CD14-positive monocyte (primary cell): ENCODE measurements around the gene PHLDA1. TPM values are rescaled to one million over a fixed set of nuclear protein-coding genes. Genes with fewer than 3 reads are reported as not detected.
A peak's percentile ranks its signal among the peaks of the same experiment; 100 is the strongest.

Experiments used
- DNase-seq, 3 donors: peaks; one replicate each; pipeline ENCODE4 v3.0.0-alpha.2; 2011 to 2022
- H2AFZ ChIP-seq: 2 replicates; pipeline ENCODE4 v1.6.0; 2012; ENCODE audit warnings: mild to moderate bottlenecking, low read depth, low read length, inconsistent platforms; ENCODE audit not compliant: insufficient read depth, poor library complexity, severe bottlenecking
- H3K27ac ChIP-seq, 2 donors: 1 replicate in 1 of 2; 2 replicates in 1 of 2; pipeline ENCODE4 v1.5.1; 2012 to 2013; ENCODE audit warnings: low read length in 2 of 2, control low read depth in 1 of 2, inconsistent platforms in 1 of 2, low read depth in 1 of 2, mild to moderate bottlenecking in 1 of 2
- H3K27me3 ChIP-seq, 2 donors: one replicate each; pipeline versions ENCODE4 v1.6.0 to v1.6.1; 2011 to 2013; ENCODE audit warnings: low read length in 2 of 2; ENCODE audit not compliant: control insufficient read depth in 2 of 2, insufficient read depth in 2 of 2
- H3K36me3 ChIP-seq, 2 donors: replicated peaks in 1 of 2; 1 replicate in 1 of 2; 2 replicates in 1 of 2; pipeline versions ENCODE4 v1.5.1 to v1.6.1; 2012 to 2013; ENCODE audit warnings: low read length in 2 of 2, control low read depth in 1 of 2, inconsistent platforms in 1 of 2, mild to moderate bottlenecking in 1 of 2; ENCODE audit not compliant: insufficient read depth in 2 of 2, control insufficient read depth in 1 of 2
- H3K4me1 ChIP-seq, 2 donors: 1 replicate in 1 of 2; 2 replicates in 1 of 2; pipeline versions ENCODE4 v1.5.1 to v1.6.1; 2012 to 2013; ENCODE audit warnings: low read length in 2 of 2, control low read depth in 1 of 2, inconsistent platforms in 1 of 2, mild to moderate bottlenecking in 1 of 2, moderate library complexity in 1 of 2; ENCODE audit not compliant: insufficient read depth in 2 of 2, control insufficient read depth in 1 of 2
- H3K4me2 ChIP-seq: replicated peaks from 2 replicates; pipeline ENCODE3; 2012; ENCODE audit warnings: low read length, moderate library complexity, mild to moderate bottlenecking; ENCODE audit not compliant: poor library complexity, severe bottlenecking; ENCODE audit errors: extremely low read depth
- H3K4me3 ChIP-seq, 3 experiments: fragments of 200-600 bp in 1 of 3; sonication (generic) in 1 of 3; replicated peaks in 1 of 3; 1 replicate in 2 of 3; 2 replicates in 1 of 3; pipeline ENCODE4 v1.5.1; 2011 to 2013; ENCODE audit warnings: low read length in 3 of 3, mild to moderate bottlenecking in 3 of 3, control low read depth in 2 of 3, low read depth in 2 of 3, inconsistent platforms in 1 of 3, moderate library complexity in 1 of 3
- H3K79me2 ChIP-seq: 2 replicates; pipeline ENCODE4 v1.6.0; 2012; ENCODE audit warnings: mild to moderate bottlenecking, control low read depth, inconsistent platforms, low read length, moderate library complexity; ENCODE audit not compliant: insufficient read depth
- H3K9ac ChIP-seq: 2 replicates; pipeline ENCODE4 v1.6.0; 2017; ENCODE audit warnings: low read length, mild to moderate bottlenecking; ENCODE audit not compliant: insufficient read depth, poor library complexity, severe bottlenecking
- H3K9me3 ChIP-seq, 2 donors: replicated peaks in 1 of 2; 1 replicate in 1 of 2; 2 replicates in 1 of 2; pipeline versions ENCODE4 v1.5.1 to v1.6.1; 2012 to 2013; ENCODE audit warnings: low read length in 2 of 2, control low read depth in 1 of 2; ENCODE audit not compliant: control insufficient read depth in 1 of 2, insufficient read depth in 1 of 2
- H4K20me1 ChIP-seq: 2 replicates; pipeline ENCODE4 v1.6.0; 2012; ENCODE audit warnings: mild to moderate bottlenecking, low read length, control low read depth, moderate library complexity; ENCODE audit not compliant: insufficient read depth
- H3K27ac Mint-ChIP-seq, 7 donors: one replicate each; pipeline ENCODE4 v1.8.0; 2020; ENCODE audit warnings: mild to moderate bottlenecking in 7 of 7, mixed read lengths in 7 of 7, moderate library complexity in 6 of 7, inconsistent platforms in 2 of 7
- H3K27me3 Mint-ChIP-seq, 3 donors: one replicate each; pipeline ENCODE4 v1.8.0; 2021 to 2022; ENCODE audit warnings: low read depth in 3 of 3, mild to moderate bottlenecking in 3 of 3, mixed read lengths in 3 of 3, moderate library complexity in 3 of 3, inconsistent platforms in 1 of 3
- H3K36me3 Mint-ChIP-seq, 2 donors: one replicate each; pipeline ENCODE4 v1.8.0; 2020; ENCODE audit warnings: mixed read lengths in 2 of 2, inconsistent platforms in 1 of 2, mild to moderate bottlenecking in 1 of 2
- H3K4me1 Mint-ChIP-seq: one replicate; pipeline ENCODE4 v1.8.0; 2020; ENCODE audit warnings: mild to moderate bottlenecking, mixed read lengths
- H3K4me3 Mint-ChIP-seq, 2 donors: one replicate each; pipeline ENCODE4 v1.8.0; 2020; ENCODE audit warnings: mild to moderate bottlenecking in 2 of 2, mixed read lengths in 2 of 2, moderate library complexity in 1 of 2
- H3K9me3 Mint-ChIP-seq, 7 donors: one replicate each; pipeline ENCODE4 v1.8.0; 2020 to 2022; ENCODE audit warnings: mixed read lengths in 7 of 7, mild to moderate bottlenecking in 6 of 7, moderate library complexity in 6 of 7, inconsistent platforms in 2 of 7
- WGBS: methylation state at CpG from one replicate; pipeline ENCODE4 v1.1.5; 2013; ENCODE audit warnings: missing lambda C conversion rate; ENCODE audit not compliant: insufficient coverage; 5-methylcytosine and 5-hydroxymethylcytosine counted together
- intact Hi-C, 2 donors: fragments of 100-400 bp; cut with micrococcal nuclease; formaldehyde crosslinking; loops; one replicate each; pipeline versions ENCODE4 v1.15.0 to v1.15.1; 2023
- polyA plus RNA-seq, 3 donors: library from polyadenylated mRNA; depleted of rRNA in 1 of 3; unstranded in 2 of 3; stranded (reverse) in 1 of 3; fragments of 300-500 nt in 2 of 3; fragments of >200 nt in 1 of 3; fragmentation: Illumina TruSeq in 2 of 3; gene quantifications; 1 replicate in 2 of 3; 2 replicates in 1 of 3; pipeline ENCODE4 v1.2.3, GENCODE V29; 2012 to 2021
- TF ChIP-seq, protein P1 (sequence below): fragments of 200-600 bp; IDR thresholded peaks from one replicate; pipeline ENCODE4 v1.8.0; 2022; ENCODE audit warnings: antibody characterized with exemption, mild to moderate bottlenecking

Gene PHLDA1
- polyA plus RNA-seq, 3 donors, result 1.1 to 5.8 (median 1.6) TPM

DNA sequence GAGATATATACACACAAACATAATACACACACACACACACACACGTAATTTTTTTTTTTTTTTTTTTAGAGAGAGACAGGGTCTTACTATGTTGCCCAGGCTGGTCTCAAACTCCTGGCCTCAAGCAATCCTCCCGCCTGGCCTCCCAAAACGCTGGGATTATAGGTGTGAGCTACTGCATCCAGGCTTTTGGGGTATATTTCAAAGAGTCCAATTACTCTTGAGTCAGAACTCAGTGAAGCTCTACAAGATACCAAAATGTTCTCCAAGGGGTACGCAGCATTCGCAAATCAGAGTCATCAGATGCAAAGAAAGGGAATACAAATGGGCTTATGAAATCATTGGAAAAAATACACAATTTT, 54.0 kb downstream of the PHLDA1 start:
- no peaks in the 10 kb centered on the region for H4K20me1 ChIP-seq
- no peaks in the 10 kb centered on the region for H3K36me3 ChIP-seq
- 0% methylated on average over 1 of the region's 5 CpGs for WGBS
- no peak overlapping the region for H3K4me3 ChIP-seq
- peak overlapping the region; percentile 98 to 100 (median 99) for H3K27ac Mint-ChIP-seq
- intact Hi-C loops, result loop anchor here (5.0 to 10.0 kb wide), 3 partner anchors 35 to 47 kb away; no protein-coding TSS in a partner anchor
- TF ChIP-seq, protein P1, sequence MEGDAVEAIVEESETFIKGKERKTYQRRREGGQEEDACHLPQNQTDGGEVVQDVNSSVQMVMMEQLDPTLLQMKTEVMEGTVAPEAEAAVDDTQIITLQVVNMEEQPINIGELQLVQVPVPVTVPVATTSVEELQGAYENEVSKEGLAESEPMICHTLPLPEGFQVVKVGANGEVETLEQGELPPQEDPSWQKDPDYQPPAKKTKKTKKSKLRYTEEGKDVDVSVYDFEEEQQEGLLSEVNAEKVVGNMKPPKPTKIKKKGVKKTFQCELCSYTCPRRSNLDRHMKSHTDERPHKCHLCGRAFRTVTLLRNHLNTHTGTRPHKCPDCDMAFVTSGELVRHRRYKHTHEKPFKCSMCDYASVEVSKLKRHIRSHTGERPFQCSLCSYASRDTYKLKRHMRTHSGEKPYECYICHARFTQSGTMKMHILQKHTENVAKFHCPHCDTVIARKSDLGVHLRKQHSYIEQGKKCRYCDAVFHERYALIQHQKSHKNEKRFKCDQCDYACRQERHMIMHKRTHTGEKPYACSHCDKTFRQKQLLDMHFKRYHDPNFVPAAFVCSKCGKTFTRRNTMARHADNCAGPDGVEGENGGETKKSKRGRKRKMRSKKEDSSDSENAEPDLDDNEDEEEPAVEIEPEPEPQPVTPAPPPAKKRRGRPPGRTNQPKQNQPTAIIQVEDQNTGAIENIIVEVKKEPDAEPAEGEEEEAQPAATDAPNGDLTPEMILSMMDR, result no peak
- H3K36me3 Mint-ChIP-seq, result peaks cover 0 to 12% of the 10 kb centered on the region in 2 donors
- peaks cover 0 to 5% (median 0%) of the 10 kb centered on the region in 3 donors for H3K27me3 Mint-ChIP-seq
- H3K4me1 ChIP-seq, result peaks cover 61 to 64% of the 10 kb centered on the region in 2 donors
- no peak overlapping the region for H3K4me2 ChIP-seq
- H3K79me2 ChIP-seq, result no peaks in the 10 kb centered on the region
- peak overlapping the region; percentile 66 for H3K9ac ChIP-seq
- H3K27ac ChIP-seq, result peak overlapping the region; percentile 95
- H3K9me3 Mint-ChIP-seq, result peaks cover 0 to 3% (median 0%) of the 10 kb centered on the region in 7 donors
- no peak overlapping the region for H2AFZ ChIP-seq
- no peak for DNase-seq
- no peaks in the 10 kb centered on the region for H3K27me3 ChIP-seq
- peak overlapping the region; percentile 16 to 26 for H3K4me3 Mint-ChIP-seq
- H3K9me3 ChIP-seq, result no peaks in the 10 kb centered on the region
- peaks cover 70% of the 10 kb centered on the region for H3K4me1 Mint-ChIP-seq

DNA sequence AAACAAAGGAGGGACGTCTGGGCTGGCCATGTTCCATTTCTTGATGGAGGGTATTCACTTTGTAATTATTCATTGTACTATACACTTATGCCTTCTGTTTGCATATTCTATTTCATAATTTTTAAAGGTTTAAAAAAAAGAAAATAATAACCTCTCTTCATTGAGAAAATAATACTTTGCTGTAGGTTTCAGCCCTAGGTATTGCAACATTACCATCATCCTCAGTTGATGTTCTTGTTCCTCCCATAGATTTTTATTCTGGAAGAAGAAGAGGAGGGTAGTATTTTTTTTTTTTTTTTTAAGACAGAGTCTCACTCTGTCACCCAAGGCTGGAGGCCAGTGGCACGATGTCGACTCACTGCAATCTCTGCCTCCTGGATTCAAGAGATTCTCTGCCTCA, 54.7 kb downstream of the PHLDA1 start:
- no peaks in the 10 kb centered on the region for H3K36me3 ChIP-seq
- H2AFZ ChIP-seq, result no peak overlapping the region
- no peak overlapping the region for H3K4me2 ChIP-seq
- H4K20me1 ChIP-seq, result no peaks in the 10 kb centered on the region
- Mint-ChIP-seq H3K4me3 (no peak overlapping the region), H3K27ac (peak overlapping the region; percentile 98 to 100 (median 99)), H3K9me3 (peaks cover 0 to 3% (median 0%) of the 10 kb centered on the region in 7 donors), H3K27me3 (peaks cover 0 to 6% (median 1%) of the 10 kb centered on the region in 3 donors), H3K36me3 (peaks cover 0 to 12% of the 10 kb centered on the region in 2 donors), H3K4me1 (peaks cover 65% of the 10 kb centered on the region)
- 100% methylated on average over 2 of the region's 3 CpGs for WGBS
- intact Hi-C loops, result loop anchor here (5.0 to 10.0 kb wide), 3 partner anchors 35 to 48 kb away; no protein-coding TSS in a partner anchor
- peak overlapping the region; percentile 66 for H3K9ac ChIP-seq
- H3K4me1 ChIP-seq, result peaks cover 58 to 60% of the 10 kb centered on the region in 2 donors
- no peaks in the 10 kb centered on the region for H3K9me3 ChIP-seq
- H3K27me3 ChIP-seq, result no peaks in the 10 kb centered on the region
- H3K4me3 ChIP-seq, result no peak overlapping the region
- peak in 2 of 3 donors; percentile 23 to 43 for DNase-seq
- TF ChIP-seq, protein P1, result no peak
- H3K27ac ChIP-seq, result peak overlapping the region; percentile 95
- no peaks in the 10 kb centered on the region for H3K79me2 ChIP-seq
